ENCODE measurements around the gene RAB5IF. TPM values are rescaled to one million over a fixed set of nuclear protein-coding genes. Genes with fewer than 3 reads are reported as not detected.

Gene RAB5IF
- total and polyA plus RNA-seq, 4 donors = 46.7 to 75.7 (median 69.1) TPM

GRCh38 chr20:36572701-36573102, 32.9 kb upstream of the RAB5IF start:
- 12% methylated on average over 19 of the region's 20 CpGs for WGBS (ENCODE audit: insufficient coverage)
- H3K4me3 ChIP-seq (ENCODE audit: low read depth, low read length) = peak overlapping the region; percentile 82
- H3K4me1 ChIP-seq (ENCODE audit: control insufficient read depth, insufficient read depth, low read length) = peaks cover 40% of the 10 kb centered on the region
- no peak for DNase-seq (ENCODE audit: low read depth in 4 of 6, low spot score in 6 of 6)
- peak overlapping the region; percentile 70 for H3K27ac ChIP-seq (ENCODE audit: low read depth, low read length)
- H3K27me3 ChIP-seq (ENCODE audit: control insufficient read depth, insufficient read depth, low read length) = peaks cover 21% of the 10 kb centered on the region
- no peaks in the 10 kb centered on the region for H3K9me3 ChIP-seq (ENCODE audit: control insufficient read depth, insufficient read depth, low read length)
- H3K36me3 ChIP-seq (ENCODE audit: control insufficient read depth, insufficient read depth, low read length) = no peaks in the 10 kb centered on the region

- Histone ChIP-seq H3K36me3 (ENCODE audit: control insufficient read depth, insufficient read depth, low read length) (peaks cover 2% of the 10 kb centered on the region), H3K9me3 (ENCODE audit: control insufficient read depth, insufficient read depth, low read length) (no peaks in the 10 kb centered on the region), H3K4me1 (ENCODE audit: control insufficient read depth, insufficient read depth, low read length) (peaks cover 40% of the 10 kb centered on the region), H3K27me3 (ENCODE audit: control insufficient read depth, insufficient read depth, low read length) (peaks cover 21% of the 10 kb centered on the region), H3K27ac (ENCODE audit: low read depth, low read length) (peak within 1 kb of the TSS; percentile 92), H3K4me3 (ENCODE audit: low read depth, low read length) (peak within 1 kb of the TSS; percentile 82)
- peak in 4 of 6 donors; percentile 46 to 93 (median 68) for DNase-seq (ENCODE audit: low read depth in 4 of 6, low spot score in 6 of 6)
- 1% methylated on average over 71 of the region's 80 CpGs for WGBS (ENCODE audit: insufficient coverage)
These were observed 32.3 kb upstream of the RAB5IF start, which contains the start of gene TGIF2 for GRCh38 chr20:36573103-36573797. TGIF2 (plus strand) TSS chr20:36573597; CDS start chr20:36578775, 5,178 bp downstream.

GRCh38 chr20:36573798-36574365, 31.7 kb upstream of the RAB5IF start:
- H3K27ac ChIP-seq (ENCODE audit: low read depth, low read length) = peak overlapping the region; percentile 92
- peaks cover 21% of the 10 kb centered on the region for H3K27me3 ChIP-seq (ENCODE audit: control insufficient read depth, insufficient read depth, low read length)
- H3K4me1 ChIP-seq (ENCODE audit: control insufficient read depth, insufficient read depth, low read length) = peaks cover 40% of the 10 kb centered on the region
- under 1% methylated on average over 48 of the region's 53 CpGs for WGBS (ENCODE audit: insufficient coverage)
- H3K36me3 ChIP-seq (ENCODE audit: control insufficient read depth, insufficient read depth, low read length) = peaks cover 7% of the 10 kb centered on the region
- DNase-seq (ENCODE audit: low read depth in 4 of 6, low spot score in 6 of 6) = peak in 3 of 6 donors; percentile 5 to 66 (median 9)
- H3K4me3 ChIP-seq (ENCODE audit: low read depth, low read length) = peak overlapping the region; percentile 82
- no peaks in the 10 kb centered on the region for H3K9me3 ChIP-seq (ENCODE audit: control insufficient read depth, insufficient read depth, low read length)

DNA sequence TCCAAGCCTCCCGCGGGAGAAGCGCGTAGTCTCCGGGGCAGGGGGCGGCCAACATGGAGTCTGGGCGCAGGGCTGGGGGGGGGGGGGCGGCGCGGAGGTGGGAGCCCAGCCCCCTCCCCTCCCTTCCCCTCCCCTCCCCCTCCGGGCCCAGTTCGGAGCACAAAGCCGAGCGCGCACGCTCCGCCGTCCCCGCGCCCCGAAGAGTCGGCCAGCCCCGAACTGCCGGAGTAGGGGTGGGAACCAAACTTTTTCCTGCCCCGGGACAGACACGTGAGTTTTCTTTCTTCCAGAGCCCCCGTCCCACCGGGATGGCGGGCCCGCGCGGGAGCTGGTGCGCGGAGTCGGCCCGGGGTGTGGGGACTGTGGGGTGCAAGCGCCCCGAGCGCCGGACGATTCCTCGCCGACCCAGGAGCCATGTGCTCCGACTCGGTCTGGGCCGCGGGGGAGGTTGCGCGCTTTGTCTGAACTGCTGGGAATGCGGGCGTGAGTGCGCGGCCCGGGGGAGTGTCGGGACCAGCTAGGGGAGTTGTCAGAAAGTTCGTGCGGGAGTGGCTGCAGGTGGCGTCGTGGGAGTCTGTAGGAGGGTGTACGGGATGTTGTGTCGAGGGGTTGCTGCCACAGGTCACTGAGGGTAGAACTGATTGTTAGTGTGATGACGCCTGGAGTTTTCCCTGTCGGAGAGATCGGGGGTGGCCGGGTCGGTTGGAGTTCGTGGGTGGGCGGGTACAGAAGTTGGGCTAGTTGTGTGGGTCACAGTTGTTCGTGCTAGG, 31.0 kb upstream of the RAB5IF start:
- peak in 2 of 6 donors; percentile 22 to 55 for DNase-seq (ENCODE audit: low read depth in 4 of 6, low spot score in 6 of 6)
- peak overlapping the region; percentile 82 for H3K4me3 ChIP-seq (ENCODE audit: low read depth, low read length)

GRCh38 chr20:36576081-36576445, 29.5 kb upstream of the RAB5IF start:
- WGBS (ENCODE audit: insufficient coverage) = 20% methylated on average over 1 of the region's 1 CpG
- peaks cover 21% of the 10 kb centered on the region for H3K27me3 ChIP-seq (ENCODE audit: control insufficient read depth, insufficient read depth, low read length)
- peaks cover 18% of the 10 kb centered on the region for H3K36me3 ChIP-seq (ENCODE audit: control insufficient read depth, insufficient read depth, low read length)
- H3K27ac ChIP-seq (ENCODE audit: low read depth, low read length) = no peak overlapping the region
- DNase-seq (ENCODE audit: low read depth in 4 of 6, low spot score in 6 of 6) = no peak
- no peak overlapping the region for H3K4me3 ChIP-seq (ENCODE audit: low read depth, low read length)
- H3K4me1 ChIP-seq (ENCODE audit: control insufficient read depth, insufficient read depth, low read length) = peaks cover 40% of the 10 kb centered on the region
- no peaks in the 10 kb centered on the region for H3K9me3 ChIP-seq (ENCODE audit: control insufficient read depth, insufficient read depth, low read length)

More for the DNA sequence above, 31.0 kb upstream of the RAB5IF start:
- Histone ChIP-seq H3K27me3 (ENCODE audit: control insufficient read depth, insufficient read depth, low read length) (peaks cover 21% of the 10 kb centered on the region), H3K4me1 (ENCODE audit: control insufficient read depth, insufficient read depth, low read length) (peaks cover 40% of the 10 kb centered on the region), H3K27ac (ENCODE audit: low read depth, low read length) (peak overlapping the region; percentile 92), H3K36me3 (ENCODE audit: control insufficient read depth, insufficient read depth, low read length) (peaks cover 12% of the 10 kb centered on the region), H3K9me3 (ENCODE audit: control insufficient read depth, insufficient read depth, low read length) (no peaks in the 10 kb centered on the region)
- WGBS (ENCODE audit: insufficient coverage) = 1% methylated on average over 57 of the region's 69 CpGs

DNA sequence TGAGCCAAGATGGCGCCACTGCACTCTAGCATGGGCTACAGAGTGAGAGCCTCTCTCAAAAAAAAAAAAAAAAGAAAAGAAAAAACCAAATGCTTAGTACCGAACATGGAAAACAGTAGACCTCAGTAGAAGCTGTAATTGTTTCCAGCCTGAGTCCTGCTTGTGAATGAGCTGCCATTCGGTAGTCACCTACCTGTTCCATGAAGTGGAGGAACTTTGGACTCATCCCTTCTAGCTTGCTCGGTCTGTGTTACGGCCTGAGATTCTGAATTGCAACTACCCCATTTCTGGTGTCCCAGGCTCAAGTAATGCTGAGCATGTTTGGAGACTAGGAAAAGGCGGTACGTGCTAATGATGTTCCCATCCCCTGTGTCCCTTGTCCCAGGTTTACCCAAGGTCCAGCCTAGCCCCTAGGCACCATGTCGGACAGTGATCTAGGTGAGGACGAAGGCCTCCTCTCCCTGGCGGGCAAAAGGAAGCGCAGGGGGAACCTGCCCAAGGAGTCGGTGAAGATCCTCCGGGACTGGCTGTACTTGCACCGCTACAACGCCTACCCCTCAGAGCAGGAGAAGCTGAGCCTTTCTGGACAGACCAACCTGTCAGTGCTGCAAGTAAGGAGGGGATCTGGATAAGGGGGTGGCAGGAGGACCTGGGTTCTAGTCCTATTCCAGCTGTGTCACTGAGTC, 27.1 kb upstream of the RAB5IF start:
- Histone ChIP-seq H3K4me3 (ENCODE audit: low read depth, low read length) (no peak overlapping the region), H3K9me3 (ENCODE audit: control insufficient read depth, insufficient read depth, low read length) (no peaks in the 10 kb centered on the region), H3K36me3 (ENCODE audit: control insufficient read depth, insufficient read depth, low read length) (peaks cover 24% of the 10 kb centered on the region), H3K4me1 (ENCODE audit: control insufficient read depth, insufficient read depth, low read length) (peaks cover 26% of the 10 kb centered on the region), H3K27me3 (ENCODE audit: control insufficient read depth, insufficient read depth, low read length) (peaks cover 19% of the 10 kb centered on the region), H3K27ac (ENCODE audit: low read depth, low read length) (no peak overlapping the region)
- DNase-seq (ENCODE audit: low read depth in 4 of 6, low spot score in 6 of 6) = no peak
- WGBS (ENCODE audit: insufficient coverage) = 99% methylated on average over 9 of the region's 15 CpGs

DNA sequence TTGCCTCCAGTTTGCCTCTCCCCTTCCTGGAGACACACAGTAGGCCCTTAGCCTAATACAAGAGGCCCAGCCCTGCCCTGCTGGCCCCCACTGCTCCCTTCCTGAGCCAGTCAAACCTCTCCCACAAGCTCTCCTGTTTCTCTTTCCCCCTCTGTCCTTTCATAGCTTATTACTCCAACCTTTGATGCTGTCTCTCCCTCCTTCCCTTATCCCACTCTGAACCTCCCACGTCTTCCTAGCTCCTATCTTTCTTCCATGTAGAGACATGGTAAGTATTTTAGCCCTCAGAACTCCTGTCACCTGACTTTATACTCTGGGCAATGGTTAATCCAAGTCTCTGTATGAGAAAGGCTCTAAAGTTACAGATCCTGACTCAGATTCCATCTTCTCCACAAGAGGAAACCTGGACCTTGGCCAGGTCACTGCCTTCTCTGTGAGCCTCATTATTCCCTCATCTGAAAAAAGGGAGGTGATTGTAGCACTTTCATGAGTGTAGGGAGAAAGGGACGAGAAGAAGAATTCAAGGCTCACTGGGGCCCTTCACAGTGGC, 25.5 kb upstream of the RAB5IF start:
- Histone ChIP-seq H3K27me3 (ENCODE audit: control insufficient read depth, insufficient read depth, low read length) (peaks cover 9% of the 10 kb centered on the region), H3K4me3 (ENCODE audit: low read depth, low read length) (no peak overlapping the region), H3K27ac (ENCODE audit: low read depth, low read length) (no peak overlapping the region), H3K9me3 (ENCODE audit: control insufficient read depth, insufficient read depth, low read length) (no peaks in the 10 kb centered on the region), H3K4me1 (ENCODE audit: control insufficient read depth, insufficient read depth, low read length) (peaks cover 12% of the 10 kb centered on the region), H3K36me3 (ENCODE audit: control insufficient read depth, insufficient read depth, low read length) (peaks cover 27% of the 10 kb centered on the region)
- DNase-seq (ENCODE audit: low read depth in 4 of 6, low spot score in 6 of 6) = no peak
- WGBS (ENCODE audit: insufficient coverage) = no CpG with 5 or more reads among the region's 2 CpGs

DNA sequence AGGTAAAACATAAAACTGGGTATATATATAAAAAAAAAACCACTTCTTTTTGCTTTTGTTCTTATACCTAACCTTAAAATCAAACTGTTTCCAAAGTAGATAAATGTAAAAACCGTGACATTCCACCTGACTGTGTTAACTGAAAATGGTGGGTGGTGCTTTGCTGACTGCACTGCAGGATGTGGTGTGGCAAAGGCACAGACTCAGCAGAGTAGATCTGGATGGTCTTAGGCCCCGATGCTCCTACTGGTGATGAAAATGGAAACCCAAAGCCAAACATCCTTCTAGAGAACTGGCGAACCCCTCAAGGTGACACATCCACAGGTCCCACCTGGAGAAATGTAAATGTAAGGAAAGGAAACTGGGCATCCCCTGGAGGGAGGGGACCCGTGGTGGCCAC, 23.3 kb upstream of the RAB5IF start:
- Histone ChIP-seq H3K4me3 (ENCODE audit: low read depth, low read length) (no peak overlapping the region), H3K27me3 (ENCODE audit: control insufficient read depth, insufficient read depth, low read length) (no peaks in the 10 kb centered on the region), H3K9me3 (ENCODE audit: control insufficient read depth, insufficient read depth, low read length) (no peaks in the 10 kb centered on the region), H3K4me1 (ENCODE audit: control insufficient read depth, insufficient read depth, low read length) (no peaks in the 10 kb centered on the region), H3K36me3 (ENCODE audit: control insufficient read depth, insufficient read depth, low read length) (peaks cover 34% of the 10 kb centered on the region), H3K27ac (ENCODE audit: low read depth, low read length) (no peak overlapping the region)
- no peak for DNase-seq (ENCODE audit: low read depth in 4 of 6, low spot score in 6 of 6)
- 83% methylated on average over 1 of the region's 4 CpGs for WGBS (ENCODE audit: insufficient coverage)

GRCh38 chr20:36582821-36583220, 22.8 kb upstream of the RAB5IF start:
- Histone ChIP-seq H3K27me3 (ENCODE audit: control insufficient read depth, insufficient read depth, low read length) (no peaks in the 10 kb centered on the region), H3K4me3 (ENCODE audit: low read depth, low read length) (no peak overlapping the region), H3K27ac (ENCODE audit: low read depth, low read length) (no peak overlapping the region), H3K4me1 (ENCODE audit: control insufficient read depth, insufficient read depth, low read length) (no peaks in the 10 kb centered on the region), H3K36me3 (ENCODE audit: control insufficient read depth, insufficient read depth, low read length) (peaks cover 36% of the 10 kb centered on the region), H3K9me3 (ENCODE audit: control insufficient read depth, insufficient read depth, low read length) (no peaks in the 10 kb centered on the region)
- DNase-seq (ENCODE audit: low read depth in 4 of 6, low spot score in 6 of 6) = no peak
- WGBS (ENCODE audit: insufficient coverage) = 94% methylated on average over 2 of the region's 4 CpGs
